SU-DHL-6 (cell line): ENCODE data around the gene COL16A1.

ENCODE experiments used
- H2AFZ ChIP-seq: fragments of 200-600 bp; sonication (generic); 2 replicates; pipeline ENCODE4 v1.6.1; 2014; ENCODE audit warnings: low read depth, mild to moderate bottlenecking, moderate library complexity, mixed read lengths, antibody characterized with exemption, low read length; ENCODE audit not compliant: severe bottlenecking
- H3F3A ChIP-seq: fragments of 200-600 bp; shearing (Covaris generic); 2 replicates; pipeline ENCODE4 v1.6.0; 2016; ENCODE audit warnings: antibody characterized with exemption, mild to moderate bottlenecking; ENCODE audit not compliant: insufficient read depth
- H3K27ac ChIP-seq: fragments of 200-600 bp; sonication (generic); 2 replicates; pipeline ENCODE4 v1.5.1; 2016; ENCODE audit warnings: low read depth, mild to moderate bottlenecking, low read length, moderate library complexity, mixed read lengths
- H3K27me3 ChIP-seq: fragments of 200-600 bp; sonication (generic), shearing (Covaris generic); 2 replicates; pipeline ENCODE4 v1.6.0; 2014; ENCODE audit warnings: mild to moderate bottlenecking, low read length
- H3K36me3 ChIP-seq: fragments of 200-600 bp; sonication (generic); 2 replicates; pipeline ENCODE4 v1.6.1; 2014; ENCODE audit warnings: mild to moderate bottlenecking, low read length, mixed read lengths
- H3K4me2 ChIP-seq: fragments of 300-600, 200-600 bp; shearing (Covaris generic), sonication (generic); 2 replicates; pipeline ENCODE4 v1.6.0; 2014; ENCODE audit warnings: low read length, low read depth, mild to moderate bottlenecking; ENCODE audit not compliant: poor library complexity, severe bottlenecking
- H3K4me3 ChIP-seq: fragments of 200-600 bp; sonication (generic); 2 replicates; pipeline ENCODE4 v1.5.1; 2014; ENCODE audit warnings: antibody characterized with exemption, low read length, mild to moderate bottlenecking, mixed read lengths; ENCODE audit not compliant: insufficient read depth, poor library complexity, severe bottlenecking
- H3K79me2 ChIP-seq: fragments of 200-600 bp; sonication (generic); 2 replicates; pipeline ENCODE4 v1.6.1; 2014; ENCODE audit warnings: mild to moderate bottlenecking, low read length, moderate library complexity; ENCODE audit not compliant: insufficient read depth
- H3K9ac ChIP-seq: fragments of 200-600 bp; sonication (generic); 2 replicates; pipeline ENCODE4 v1.7.0; 2014; ENCODE audit warnings: mild to moderate bottlenecking, low read length
- H3K9me2 ChIP-seq: fragments of 200-600 bp; sonication (generic); replicated peaks from 2 replicates; pipeline ENCODE4 v1.6.1; 2014; ENCODE audit warnings: low read length; ENCODE audit not compliant: insufficient read depth
- H3K9me3 ChIP-seq: fragments of 200-600 bp; sonication (generic); 2 replicates; pipeline ENCODE4 v1.6.1; 2014; ENCODE audit warnings: low read length, mixed read lengths; ENCODE audit not compliant: insufficient read depth
- H4K20me1 ChIP-seq: fragments of 200-600 bp; sonication (generic); 2 replicates; pipeline ENCODE4 v1.6.1; 2014; ENCODE audit warnings: low read depth, mild to moderate bottlenecking, antibody characterized with exemption, low read length, moderate library complexity, mixed read lengths
- CTCF ChIP-seq: fragments of 200-600 bp; sonication (generic); IDR thresholded peaks from one replicate; pipeline ENCODE4 v1.5.1; 2017; ENCODE audit warnings: antibody characterized with exemption, mild to moderate bottlenecking, low read length, moderate library complexity; ENCODE audit not compliant: insufficient read depth, poor library complexity, severe bottlenecking
- EZH2phosphoT487 ChIP-seq: fragments of 200-600 bp; sonication (generic), shearing (Covaris generic); conservative IDR thresholded peaks from 2 replicates; pipeline ENCODE4 v1.6.1; 2018; ENCODE audit warnings: mild to moderate bottlenecking, antibody characterized with exemption, low read length, moderate library complexity, mixed read lengths

COL16A1 gene

GRCh38 chr1:31655104-31655503, 48.7 kb downstream of the COL16A1 start:
- Histone ChIP-seq H2AFZ (no peak overlapping the region), H3K4me3 (no peak overlapping the region), H3K27ac (no peak overlapping the region), H3K4me2 (no peak overlapping the region), H3K79me2 (no peaks in the 10 kb centered on the region), H3K27me3 (no peaks in the 10 kb centered on the region; the same call in 1 of the 2 replicates), H3K9ac (no peak overlapping the region), H3K9me2 (no peaks in the 10 kb centered on the region), H3K36me3 (no peaks in the 10 kb centered on the region), H3K9me3 (no peaks in the 10 kb centered on the region), H4K20me1 (no peaks in the 10 kb centered on the region), H3F3A (no peaks in the 10 kb centered on the region)
- no peak for TF ChIP-seq EZH2phosphoT487
- no peak for TF ChIP-seq CTCF

GRCh38 chr1:31654474-31654776, 49.4 kb downstream of the COL16A1 start:
- no peaks in the 10 kb centered on the region for H3K9me3 ChIP-seq
- no peak overlapping the region for H2AFZ ChIP-seq
- no peaks in the 10 kb centered on the region for H3K36me3 ChIP-seq
- TF ChIP-seq CTCF (no peak), EZH2phosphoT487 (no peak)
- no peaks in the 10 kb centered on the region for H3K79me2 ChIP-seq
- no peak overlapping the region for H3K27ac ChIP-seq
- no peaks in the 10 kb centered on the region; the same call in 1 of the 2 replicates for H3K27me3 ChIP-seq
- H4K20me1 ChIP-seq = no peaks in the 10 kb centered on the region
- no peak overlapping the region for H3K9ac ChIP-seq
- no peak overlapping the region for H3K4me2 ChIP-seq
- no peak overlapping the region for H3K4me3 ChIP-seq
- no peaks in the 10 kb centered on the region for H3F3A ChIP-seq
- H3K9me2 ChIP-seq = no peaks in the 10 kb centered on the region

DNA sequence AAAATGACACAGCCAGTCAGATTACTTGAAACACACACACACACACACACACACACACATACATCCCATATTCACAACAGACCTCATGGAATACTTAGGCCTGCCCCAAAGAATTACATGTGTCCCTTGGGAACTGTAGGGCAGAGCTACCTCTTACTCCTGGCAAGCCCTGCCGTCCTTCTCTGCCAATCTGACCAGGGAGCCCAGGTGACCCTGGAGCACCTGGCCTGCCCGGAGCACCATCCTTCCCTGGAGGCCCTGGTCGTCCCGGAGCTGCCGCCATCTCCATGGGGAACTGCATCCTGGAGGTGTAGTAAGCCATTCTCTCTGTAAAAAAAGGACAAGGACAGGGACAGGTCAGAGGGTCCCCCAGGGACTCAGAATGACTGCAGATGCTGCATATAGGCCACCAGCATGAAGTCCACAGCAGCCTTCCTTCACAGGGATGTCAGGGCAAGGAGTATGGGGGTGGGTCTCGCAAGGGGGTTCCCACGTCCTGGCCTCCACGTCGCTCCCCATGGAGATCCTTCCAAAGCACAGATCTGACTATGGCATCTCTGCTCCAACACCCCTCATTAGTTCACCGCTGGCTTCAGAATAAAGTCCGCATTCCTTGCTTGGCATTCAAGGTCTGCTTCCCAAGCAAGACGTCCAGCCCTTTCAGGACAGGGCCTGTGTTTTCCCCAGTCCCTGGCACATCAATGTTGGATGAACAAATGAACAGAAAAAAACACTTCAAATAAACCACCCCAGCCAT, 49.9 kb downstream of the COL16A1 start:
- no peak for TF ChIP-seq CTCF
- TF ChIP-seq EZH2phosphoT487 = no peak
- H3K9ac ChIP-seq = no peak overlapping the region

More for the DNA sequence above, 49.9 kb downstream of the COL16A1 start:
- Histone ChIP-seq H3F3A (no peaks in the 10 kb centered on the region), H4K20me1 (no peaks in the 10 kb centered on the region), H2AFZ (no peak overlapping the region), H3K9me3 (no peaks in the 10 kb centered on the region), H3K9me2 (no peaks in the 10 kb centered on the region), H3K27ac (no peak overlapping the region), H3K27me3 (no peaks in the 10 kb centered on the region; the same call in 1 of the 2 replicates), H3K4me2 (no peak overlapping the region), H3K36me3 (no peaks in the 10 kb centered on the region), H3K79me2 (no peaks in the 10 kb centered on the region), H3K4me3 (no peak overlapping the region)
